ENCODE results near the gene ARMC7. TPM values are rescaled to one million over a fixed set of nuclear protein-coding genes. Genes with fewer than 3 reads are reported as not detected.
A peak's percentile ranks its signal among the peaks of the same experiment; 100 is the strongest.
"Not testable (repeated sequence)": the region's sequence is repeated elsewhere in the genome, so short reads cannot be mapped to it uniquely, and the experiment has no call there.

Gene ARMC7
- total RNA-seq, 1 experiment from 2014 or later: 2.6 TPM

- DNase-seq (ENCODE audit: low read depth): peak; percentile 99
These were observed 44.7 kb downstream of the ARMC7 start, which contains the start of gene JPT1 for GRCh38 chr17:75154195-75155106. Gene JPT1 (minus strand): TSS chr17:75154512. CDS start chr17:75154397, 115 bp downstream.

GRCh38 chr17:75155191-75155601 is 45.4 kb downstream of the ARMC7 start:
- no peak for DNase-seq (ENCODE audit: low read depth)

- peak; percentile 35 for DNase-seq (ENCODE audit: low read depth)
These were observed 48.7 kb downstream of the ARMC7 start for GRCh38 chr17:75158480-75158879.

GRCh38 chr17:75159196-75160031 is 49.6 kb downstream of the ARMC7 start:
- DNase-seq (ENCODE audit: low read depth): peak; percentile 83

GRCh38 chr17:75160211-75160610 is 50.4 kb downstream of the ARMC7 start:
- no peak for DNase-seq (ENCODE audit: low read depth)

- no peak for DNase-seq (ENCODE audit: low read depth)
These were observed 53.3 kb downstream of the ARMC7 start for GRCh38 chr17:75163074-75163473.

- DNase-seq (ENCODE audit: low read depth): not testable (repeated sequence)
These were observed 54.8 kb downstream of the ARMC7 start for GRCh38 chr17:75164606-75165005.

- no peak for DNase-seq (ENCODE audit: low read depth)
These were observed 59.2 kb downstream of the ARMC7 start for GRCh38 chr17:75168998-75169397.

GRCh38 chr17:75173526-75173925 is 63.8 kb downstream of the ARMC7 start:
- no peak for DNase-seq (ENCODE audit: low read depth)

GRCh38 chr17:75174996-75175395 is 65.2 kb downstream of the ARMC7 start:
- no peak for DNase-seq (ENCODE audit: low read depth)

- no peak for DNase-seq (ENCODE audit: low read depth)
These were observed 66.9 kb downstream of the ARMC7 start for GRCh38 chr17:75176625-75177024.

- DNase-seq (ENCODE audit: low read depth): no peak
These were observed 68.7 kb downstream of the ARMC7 start for GRCh38 chr17:75178453-75178852.

Other genes with a start within 250 kb of the ARMC7 start
- gene FDXR, start 237.0 kb upstream of the ARMC7 start, total RNA-seq (2014; rRNA removed; shearing (Covaris generic)): 8.2 and 13.1 TPM in 2 replicates
- not detected in 2 replicates for gene FADS6, start 216.3 kb upstream of the ARMC7 start, total RNA-seq (2014; rRNA removed; shearing (Covaris generic))
- gene USH1G, start 186.7 kb upstream of the ARMC7 start, total RNA-seq (2014; rRNA removed; shearing (Covaris generic)): not detected in 2 replicates
- gene OTOP2, start 185.7 kb upstream of the ARMC7 start, total RNA-seq (2014; rRNA removed; shearing (Covaris generic)): not detected in 2 replicates
- not detected in 2 replicates for gene OTOP3, start 174.1 kb upstream of the ARMC7 start, total RNA-seq (2014; rRNA removed; shearing (Covaris generic))
- 0.11 and 0.45 TPM in 2 replicates for gene HID1, start 137.2 kb upstream of the ARMC7 start, total RNA-seq (2014; rRNA removed; shearing (Covaris generic))
- 9.2 and 11.5 TPM in 2 replicates for gene CDR2L, start 122.3 kb upstream of the ARMC7 start, total RNA-seq (2014; rRNA removed; shearing (Covaris generic))
- 155 and 172 TPM in 2 replicates for gene MRPL58, start 97.3 kb upstream of the ARMC7 start, total RNA-seq (2014; rRNA removed; shearing (Covaris generic))
- gene ATP5PD, start 63.0 kb upstream of the ARMC7 start, total RNA-seq (2014; rRNA removed; shearing (Covaris generic)): 453 and 707 TPM in 2 replicates
- 17.9 and 19.1 TPM in 2 replicates for gene KCTD2, start 62.7 kb upstream of the ARMC7 start, total RNA-seq (2014; rRNA removed; shearing (Covaris generic))
- 0.24 TPM in 1 of 2 replicates, not detected in the other for gene SLC16A5, start 22.0 kb upstream of the ARMC7 start, total RNA-seq (2014; rRNA removed; shearing (Covaris generic))
- gene NT5C, start 21.8 kb downstream of the ARMC7 start, total RNA-seq (2014; rRNA removed; shearing (Covaris generic)): 86.0 and 91.8 TPM in 2 replicates
- 423 and 641 TPM in 2 replicates for gene JPT1, start 44.5 kb downstream of the ARMC7 start, total RNA-seq (2014; rRNA removed; shearing (Covaris generic))
- 116 and 119 TPM in 2 replicates for gene SUMO2, start 73.0 kb downstream of the ARMC7 start, total RNA-seq (2014; rRNA removed; shearing (Covaris generic))
- 40.6 and 48.6 TPM in 2 replicates for gene NUP85, start 95.7 kb downstream of the ARMC7 start, total RNA-seq (2014; rRNA removed; shearing (Covaris generic))
- gene GGA3, start 151.6 kb downstream of the ARMC7 start, total RNA-seq (2014; rRNA removed; shearing (Covaris generic)): 10.4 and 12.4 TPM in 2 replicates
- gene MRPS7, start 151.9 kb downstream of the ARMC7 start, total RNA-seq (2014; rRNA removed; shearing (Covaris generic)): 90.2 and 92.2 TPM in 2 replicates
- gene MIF4GD, start 161.3 kb downstream of the ARMC7 start, total RNA-seq (2014; rRNA removed; shearing (Covaris generic)): 6.7 and 9.4 TPM in 2 replicates
- gene SLC25A19, start 179.5 kb downstream of the ARMC7 start, total RNA-seq (2014; rRNA removed; shearing (Covaris generic)): 19.4 and 30.9 TPM in 2 replicates

Data from Daoy (cell line).